Caco-2 (cell line): ENCODE measurements around the gene SDE2. TPM values are rescaled to one million over a fixed set of nuclear protein-coding genes. Genes with fewer than 3 reads are reported as not detected.

Experiments used
- BruUV-seq: library from RNA; stranded (reverse); fragments of 400-500 nt; replicated peaks from 2 replicates; lab custom pipeline; 2021; lab: Mats Ljungman, UMichigan
- CTCF ChIA-PET: fragments of 300-600 bp; sonication (Branson Sonifier 250); formaldehyde crosslinking; loops from one replicate; lab custom pipeline; 2022; ENCODE audit warnings: antibody characterized with exemption; lab: Charles Lee
- POLR2A ChIA-PET: fragments of 300-600 bp; sonication (Branson Sonifier 250); formaldehyde crosslinking; loops from one replicate; lab custom pipeline; 2022; ENCODE audit warnings: antibody characterized with exemption; lab: Charles Lee
- DNase-seq, 2 experiments: peaks; one replicate each; pipeline versions ENCODE4 v3.0.0 to v3.0.0-alpha.2; 2020 to 2022
- H3K27me3 ChIP-seq: replicated peaks from 2 replicates; pipeline ENCODE4 v1.6.0; 2011; ENCODE audit warnings: low read length; ENCODE audit not compliant: control insufficient read depth, insufficient read depth
- H3K36me3 ChIP-seq: 2 replicates; pipeline ENCODE4 v1.5.1; 2011; ENCODE audit warnings: low read length; ENCODE audit not compliant: control insufficient read depth, insufficient read depth
- H3K4me1 ChIP-seq: fragments of 250-450 bp; sonication (Bioruptor Pico); 2 replicates; pipeline ENCODE4 v1.5.1; 2020; ENCODE audit warnings: mild to moderate bottlenecking
- H3K4me3 ChIP-seq: 2 replicates; pipeline ENCODE4 v1.5.1; 2011; ENCODE audit warnings: low read depth, mild to moderate bottlenecking, control low read depth, low read length
- H3K9me3 ChIP-seq: fragments of 250-450 bp; sonication (Bioruptor Pico); 2 replicates; pipeline ENCODE4 v1.5.1; 2020; ENCODE audit warnings: mild to moderate bottlenecking, moderate library complexity
- H3K27ac Mint-ChIP-seq: one replicate; pipeline ENCODE4 v1.8.0; 2022; ENCODE audit warnings: mixed read lengths; ENCODE audit not compliant: unreplicated experiment
- H3K27me3 Mint-ChIP-seq: one replicate; pipeline ENCODE4 v1.8.0; 2022; ENCODE audit warnings: mixed read lengths; ENCODE audit not compliant: insufficient read depth, unreplicated experiment
- H3K36me3 Mint-ChIP-seq: one replicate; pipeline ENCODE4 v1.8.0; 2022; ENCODE audit warnings: mild to moderate bottlenecking, mixed read lengths; ENCODE audit not compliant: insufficient read depth, unreplicated experiment
- H3K4me1 Mint-ChIP-seq: one replicate; pipeline ENCODE4 v1.8.0; 2022; ENCODE audit warnings: low read depth, mixed read lengths; ENCODE audit not compliant: unreplicated experiment
- H3K4me3 Mint-ChIP-seq: one replicate; pipeline ENCODE4 v1.8.0; 2022; ENCODE audit warnings: mild to moderate bottlenecking, moderate library complexity, mixed read lengths; ENCODE audit not compliant: unreplicated experiment
- H3K9me3 Mint-ChIP-seq: one replicate; pipeline ENCODE4 v1.8.0; 2022; ENCODE audit warnings: mixed read lengths; ENCODE audit not compliant: unreplicated experiment
- CTCF ChIP-seq, 2 experiments: fragments of 200-600 bp in 1 of 2; IDR thresholded peaks; 1 replicate in 1 of 2; 2 replicates in 1 of 2; pipeline versions ENCODE4 v1.5.1 to v1.8.0; 2011 to 2022; ENCODE audit warnings: antibody characterized with exemption in 1 of 2, control low read depth in 1 of 2, inconsistent platforms in 1 of 2, low read depth in 1 of 2, low read length in 1 of 2, mild to moderate bottlenecking in 1 of 2, moderate library complexity in 1 of 2; ENCODE audit not compliant: insufficient read depth in 1 of 2, severe bottlenecking in 1 of 2, unreplicated experiment in 1 of 2
- intact Hi-C: fragments of 100-400 bp; cut with micrococcal nuclease; formaldehyde crosslinking; loops from one replicate; pipeline ENCODE4 v1.10.0; 2022; ENCODE audit not compliant: unreplicated experiment
- total RNA-seq: library from RNA; stranded (reverse); gene quantifications from 2 replicates; pipeline ENCODE4 v1.2.3, GENCODE V29; 2022

The SDE2 gene
- total RNA-seq, 1 experiment from 2014 or later: 18.6 TPM

DNA sequence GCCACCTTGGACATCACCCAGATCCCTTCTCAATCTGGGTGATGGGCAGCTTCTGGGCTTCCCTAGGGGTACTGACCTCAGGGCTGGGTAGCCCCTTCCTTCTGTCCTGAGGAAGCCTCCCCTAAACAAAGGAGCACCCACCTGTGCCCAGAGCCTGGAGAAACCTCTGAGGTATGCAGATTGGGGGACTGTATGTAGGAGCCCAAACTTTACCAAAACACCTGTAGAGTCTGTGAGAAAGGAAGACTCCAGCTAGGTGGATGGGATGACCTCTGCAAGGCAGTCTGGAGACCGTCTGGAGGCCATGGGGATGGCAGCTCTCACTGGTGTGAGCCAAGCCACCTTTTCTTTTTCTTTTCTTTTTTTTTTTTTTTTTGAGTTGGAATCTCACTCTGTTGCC is 44.4 kb downstream of the SDE2 start:
- Histone ChIP-seq H3K4me3 (no peak overlapping the region), H3K4me1 (no peaks in the 10 kb centered on the region), H3K9me3 (no peaks in the 10 kb centered on the region), H3K36me3 (no peaks in the 10 kb centered on the region), H3K27me3 (no peaks in the 10 kb centered on the region)
- DNase-seq: no peak
- no peak for TF ChIP-seq CTCF (IDR thresholded peaks at IDR 0.05; ENCODE audit: insufficient read depth in 1 of 2, low read depth in 1 of 2, low read length in 1 of 2, severe bottlenecking in 1 of 2, unreplicated experiment in 1 of 2)
- Mint-ChIP-seq H3K9me3 (no peaks in the 10 kb centered on the region), H3K36me3 (no peaks in the 10 kb centered on the region), H3K4me3 (no peak overlapping the region), H3K27ac (no peak overlapping the region), H3K27me3 (peaks cover 3% of the 10 kb centered on the region), H3K4me1 (no peaks in the 10 kb centered on the region)
- intact Hi-C loops: no loop called here
- CTCF ChIA-PET: no interaction called here
- BruUV-seq: no TSS peak
- POLR2A ChIA-PET: no interaction called here

- no peak for TF ChIP-seq CTCF (IDR thresholded peaks at IDR 0.05; ENCODE audit: insufficient read depth in 1 of 2, low read depth in 1 of 2, low read length in 1 of 2, severe bottlenecking in 1 of 2, unreplicated experiment in 1 of 2)
- no peak overlapping the region for H3K27ac Mint-ChIP-seq
- no peaks in the 10 kb centered on the region for H3K9me3 Mint-ChIP-seq
- no peak overlapping the region for H3K4me3 Mint-ChIP-seq
- no peak overlapping the region for H3K4me3 ChIP-seq
- no peaks in the 10 kb centered on the region for H3K27me3 ChIP-seq
- no peak for DNase-seq
- intact Hi-C loops: no loop called here
- peaks cover 3% of the 10 kb centered on the region for H3K27me3 Mint-ChIP-seq
- BruUV-seq: no TSS peak
- H3K36me3 Mint-ChIP-seq: no peaks in the 10 kb centered on the region
- H3K4me1 ChIP-seq: no peaks in the 10 kb centered on the region
- CTCF ChIA-PET: no interaction called here
- POLR2A ChIA-PET: no interaction called here
- no peaks in the 10 kb centered on the region for H3K4me1 Mint-ChIP-seq
- H3K36me3 ChIP-seq: no peaks in the 10 kb centered on the region
- no peaks in the 10 kb centered on the region for H3K9me3 ChIP-seq
Measured at GRCh38 chr1:225953315-225953714, 45.8 kb downstream of the SDE2 start.

DNA sequence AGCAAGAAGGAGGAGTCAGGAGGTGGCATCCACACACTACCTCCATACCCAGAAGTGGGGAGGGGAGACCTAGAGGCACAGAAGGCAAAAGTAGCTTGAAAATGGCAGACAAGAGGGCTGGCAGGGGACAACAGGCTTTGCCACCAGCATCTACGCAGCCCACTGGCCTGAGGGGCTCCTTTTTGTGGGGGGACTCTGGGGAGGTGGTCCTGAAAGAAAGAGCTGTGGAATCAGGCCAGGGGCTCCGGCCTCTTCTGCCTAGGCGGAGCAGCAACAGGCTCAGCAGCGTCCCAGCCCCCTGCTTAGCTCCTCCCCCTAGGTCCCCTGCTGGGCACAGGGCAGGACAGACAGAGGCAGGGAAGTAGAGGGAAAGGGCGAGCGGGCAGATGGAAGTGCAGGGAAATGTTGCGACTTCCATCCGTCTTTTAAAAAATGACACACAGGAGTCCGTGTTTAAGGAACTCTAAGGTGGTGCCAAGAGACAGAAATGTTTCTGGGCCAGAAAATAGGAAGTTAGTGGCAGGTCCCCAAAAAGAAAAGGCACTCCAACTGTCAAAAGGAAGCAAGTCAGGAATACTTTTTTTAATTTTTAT is 48.1 kb downstream of the SDE2 start:
- no peak for TF ChIP-seq CTCF (IDR thresholded peaks at IDR 0.05; ENCODE audit: insufficient read depth in 1 of 2, low read depth in 1 of 2, low read length in 1 of 2, severe bottlenecking in 1 of 2, unreplicated experiment in 1 of 2)
- Mint-ChIP-seq H3K9me3 (no peaks in the 10 kb centered on the region), H3K27ac (no peak overlapping the region), H3K4me3 (no peak overlapping the region), H3K27me3 (peaks cover 3% of the 10 kb centered on the region), H3K36me3 (no peaks in the 10 kb centered on the region), H3K4me1 (peaks cover 7% of the 10 kb centered on the region)
- Histone ChIP-seq H3K4me3 (no peak overlapping the region), H3K27me3 (no peaks in the 10 kb centered on the region), H3K4me1 (no peaks in the 10 kb centered on the region), H3K9me3 (no peaks in the 10 kb centered on the region), H3K36me3 (no peaks in the 10 kb centered on the region)
- ChIA-PET CTCF (no interaction called here), POLR2A (interaction anchor here (0.5 kb wide), 1 partner anchor 204 kb away, joined by 3 read pairs; no protein-coding TSS in a partner anchor)
- DNase-seq: no peak
- no TSS peak for BruUV-seq
- intact Hi-C loops: no loop called here
